SU-DHL-6 (cell line): ENCODE data around the gene DCDC2.

Source experiments
- CTCF ChIP-seq: fragments of 200-600 bp; sonication (generic); IDR thresholded peaks from one replicate; pipeline ENCODE4 v1.5.1; 2017; ENCODE audit warnings: antibody characterized with exemption, mild to moderate bottlenecking, low read length, moderate library complexity; ENCODE audit not compliant: insufficient read depth, poor library complexity, severe bottlenecking
- EZH2phosphoT487 ChIP-seq: fragments of 200-600 bp; sonication (generic), shearing (Covaris generic); conservative IDR thresholded peaks from 2 replicates; pipeline ENCODE4 v1.6.1; 2018; ENCODE audit warnings: mild to moderate bottlenecking, antibody characterized with exemption, low read length, moderate library complexity, mixed read lengths

- TF ChIP-seq CTCF (no peak), EZH2phosphoT487 (no peak)
Observed at GRCh38 chr6:24131751-24132150, 226.1 kb downstream of the DCDC2 start.
